AG09309 (cell line): Measurements from ENCODE around the gene PDIA2.

Experiments
- DNase-seq: peaks from one replicate; pipeline ENCODE4 v3.0.0-alpha.2; 2010; ENCODE audit warnings: low read depth
- H3K4me3 ChIP-seq: 2 replicates; pipeline ENCODE4 v1.5.1; 2011; ENCODE audit warnings: mild to moderate bottlenecking, low read depth, low read length, moderate library complexity; ENCODE audit not compliant: control insufficient read depth
- CTCF ChIP-seq: IDR thresholded peaks from 2 replicates; pipeline ENCODE4 v1.5.1; 2011; ENCODE audit warnings: mild to moderate bottlenecking, low read depth, low read length, inconsistent platforms; ENCODE audit not compliant: insufficient read depth, control insufficient read depth; ENCODE audit errors: missing control alignments

Gene PDIA2

GRCh38 chr16:268141-269053, 14.6 kb upstream of the PDIA2 start:
- TF ChIP-seq CTCF = no peak
- no peak overlapping the region for H3K4me3 ChIP-seq
- no peak for DNase-seq

DNA sequence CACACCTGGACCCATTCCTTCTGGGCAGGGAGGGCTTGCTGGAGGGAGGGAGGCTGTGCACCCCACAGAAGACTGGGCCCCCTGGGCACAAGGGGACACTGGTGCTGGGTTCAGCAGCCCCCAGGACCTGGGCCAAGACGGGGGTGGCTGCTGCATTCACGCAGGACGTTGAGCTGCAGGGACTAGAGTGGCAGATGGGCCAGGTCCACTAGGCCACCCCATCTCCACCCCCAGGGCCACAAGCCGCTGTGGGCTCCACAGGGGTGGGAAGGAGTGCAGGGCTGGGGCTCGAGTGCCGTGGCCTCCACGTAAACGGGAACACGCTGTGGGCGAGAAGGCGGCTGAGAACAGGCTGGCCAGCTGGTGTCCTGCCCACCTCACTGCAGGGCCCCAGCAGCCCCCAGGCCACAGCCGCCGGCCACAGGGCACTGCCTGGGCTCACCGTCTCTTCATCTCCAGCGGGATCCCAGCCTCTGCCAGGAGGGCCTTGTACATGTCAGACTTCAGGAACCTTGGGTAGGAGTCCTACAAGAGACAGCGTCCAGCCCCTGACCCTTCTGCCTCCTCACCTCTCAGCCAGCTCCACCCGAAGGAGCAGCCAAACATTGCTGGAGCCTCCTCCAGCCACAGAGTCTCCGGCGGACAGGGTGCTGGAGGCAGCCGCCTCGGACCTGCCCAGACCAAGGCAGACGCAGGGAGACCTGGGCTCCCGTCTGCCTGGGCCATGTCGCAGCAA, 13.7 kb upstream of the PDIA2 start:
- no peak overlapping the region for H3K4me3 ChIP-seq
- TF ChIP-seq CTCF = no peak
- no peak for DNase-seq

- H3K4me3 ChIP-seq = no peak overlapping the region
- no peak for TF ChIP-seq CTCF
- DNase-seq = no peak
Observed at GRCh38 chr16:270381-271255, 12.3 kb upstream of the PDIA2 start.

GRCh38 chr16:272633-273546, 10.1 kb upstream of the PDIA2 start:
- no peak for DNase-seq
- H3K4me3 ChIP-seq = no peak overlapping the region
- TF ChIP-seq CTCF = no peak

DNA sequence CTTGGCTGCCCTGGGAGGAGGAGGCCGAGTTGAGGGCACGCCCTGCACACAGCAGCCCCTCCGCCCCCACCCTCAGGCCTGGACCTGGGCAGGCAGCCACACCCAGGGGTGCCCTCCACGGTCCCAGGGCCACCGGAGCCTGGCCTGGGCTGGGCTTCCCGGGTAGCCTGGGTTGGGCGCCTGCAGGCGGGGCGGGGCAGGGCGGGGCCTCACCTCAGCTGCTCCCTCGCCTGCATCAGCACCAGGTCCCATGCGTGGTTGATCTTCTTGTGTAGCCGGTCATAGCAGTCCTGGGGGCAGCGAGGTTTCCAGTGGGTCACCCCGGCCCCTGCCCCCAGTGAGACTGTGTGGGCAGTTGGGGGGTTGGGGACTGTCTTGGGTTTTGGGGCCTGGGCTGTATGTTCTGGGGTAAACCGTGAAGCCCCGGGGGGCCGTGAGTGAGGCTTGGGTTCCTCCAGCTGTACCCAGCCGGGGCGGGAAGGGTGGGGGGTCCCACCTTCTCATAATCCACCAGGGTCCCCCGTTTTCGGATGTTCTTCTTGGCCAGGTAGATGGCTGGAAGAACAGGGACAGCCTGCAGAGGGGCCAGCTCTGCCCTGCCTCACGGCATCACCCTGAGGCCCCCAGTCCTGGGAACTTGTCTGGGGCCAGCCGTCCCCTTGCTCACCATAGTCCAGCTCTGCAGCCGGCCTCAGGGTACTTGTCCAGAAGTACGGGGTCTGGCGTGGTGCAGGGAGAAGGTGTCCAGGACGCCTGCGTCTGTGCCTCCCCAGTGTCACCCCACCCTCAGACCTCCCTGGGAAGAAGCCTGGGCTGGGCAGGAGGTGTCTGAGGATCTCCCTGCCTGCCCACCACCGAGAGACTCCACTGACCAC, 9.2 kb upstream of the PDIA2 start:
- DNase-seq = no peak
- TF ChIP-seq CTCF = no peak
- no peak overlapping the region for H3K4me3 ChIP-seq
